Aorta (tissue), 5 donors: Measurements from ENCODE around the gene TBL1X. TPM values are rescaled to one million over a fixed set of nuclear protein-coding genes. Genes with fewer than 3 reads are reported as not detected.

Experiments used
- ATAC-seq: fragments of 200-7000 bp; cut with Tn5 transposase; one replicate; pipeline ENCODE4 v1.9.1; 2022; ENCODE audit warnings: moderate library complexity; ENCODE audit not compliant: low FRiP score
- DNase-seq, 2 donors: peaks; one replicate each; pipeline ENCODE4 v3.0.0-alpha.2; 2020
- H3K27ac ChIP-seq, 2 donors: one replicate each; pipeline ENCODE4 v1.5.1; 2013; ENCODE audit warnings: low read length in 2 of 2, mild to moderate bottlenecking in 2 of 2, moderate library complexity in 2 of 2, control low read depth in 1 of 2, inconsistent platforms in 1 of 2, low read depth in 1 of 2
- H3K27me3 ChIP-seq, 2 donors: one replicate each; pipeline ENCODE4 v1.6.1; 2013; ENCODE audit warnings: control low read depth in 1 of 2, low read length in 1 of 2, mild to moderate bottlenecking in 1 of 2, moderate library complexity in 1 of 2; ENCODE audit not compliant: insufficient read depth in 2 of 2, control insufficient read depth in 1 of 2
- H3K36me3 ChIP-seq, 2 donors: one replicate each; pipeline ENCODE4 v1.6.1; 2013; ENCODE audit warnings: control low read depth in 1 of 2, low read length in 1 of 2, mild to moderate bottlenecking in 1 of 2; ENCODE audit not compliant: insufficient read depth in 2 of 2, control insufficient read depth in 1 of 2
- H3K4me1 ChIP-seq, 2 donors: one replicate each; pipeline ENCODE4 v1.6.1; 2013; ENCODE audit warnings: low read length in 2 of 2, control low read depth in 1 of 2, mild to moderate bottlenecking in 1 of 2, moderate library complexity in 1 of 2; ENCODE audit not compliant: insufficient read depth in 2 of 2, control insufficient read depth in 1 of 2
- H3K4me3 ChIP-seq, 2 donors: one replicate each; pipeline ENCODE4 v1.5.1; 2013; ENCODE audit warnings: low read length in 2 of 2, control low read depth in 1 of 2, mild to moderate bottlenecking in 1 of 2
- H3K9me3 ChIP-seq: one replicate; pipeline ENCODE4 v1.6.1; 2013; ENCODE audit warnings: mild to moderate bottlenecking, low read length; ENCODE audit not compliant: control insufficient read depth
- WGBS, 2 donors: extraction: QIAGEN DNeasy Blood & Tissue Kit; methylation state at CpG; one replicate each; pipeline ENCODE4 v1.1.7; 2013; 5-methylcytosine and 5-hydroxymethylcytosine counted together
- intact Hi-C, 2 donors: fragments of 100-400 bp; cut with DNase I; formaldehyde crosslinking; loops; one replicate each; pipeline versions ENCODE4 v1.14.2 to v1.15.0; 2022
- polyA plus RNA-seq, 2 donors: library from polyadenylated mRNA; stranded (reverse); fragments of 200-250 nt; gene quantifications; one replicate each; pipeline ENCODE4 v1.2.3, GENCODE V29; 2013
- total RNA-seq, 2 donors: library from RNA; stranded (reverse); fragmentation: NEBNext Ultra II Directional; extraction: Animal tissue kit (Norgen Biotek cat#: 25700); gene quantifications; one replicate each; pipeline ENCODE4 v1.2.1, GENCODE V29; 2021
- donor health status: healthy with polysubstance abuse.
- donor health status: Bipolar disorder and iron deficiency.
- donor health status: DM: no; HTN: no; CAD: no.
- donor health status: DM: no; HTN: no; CAD: no.
- donor health status: DM: yes; HTN: yes; CAD: no.

TBL1X gene
- total and polyA plus RNA-seq, 4 donors = 8.9 to 81.2 (median 27.5) TPM

DNA sequence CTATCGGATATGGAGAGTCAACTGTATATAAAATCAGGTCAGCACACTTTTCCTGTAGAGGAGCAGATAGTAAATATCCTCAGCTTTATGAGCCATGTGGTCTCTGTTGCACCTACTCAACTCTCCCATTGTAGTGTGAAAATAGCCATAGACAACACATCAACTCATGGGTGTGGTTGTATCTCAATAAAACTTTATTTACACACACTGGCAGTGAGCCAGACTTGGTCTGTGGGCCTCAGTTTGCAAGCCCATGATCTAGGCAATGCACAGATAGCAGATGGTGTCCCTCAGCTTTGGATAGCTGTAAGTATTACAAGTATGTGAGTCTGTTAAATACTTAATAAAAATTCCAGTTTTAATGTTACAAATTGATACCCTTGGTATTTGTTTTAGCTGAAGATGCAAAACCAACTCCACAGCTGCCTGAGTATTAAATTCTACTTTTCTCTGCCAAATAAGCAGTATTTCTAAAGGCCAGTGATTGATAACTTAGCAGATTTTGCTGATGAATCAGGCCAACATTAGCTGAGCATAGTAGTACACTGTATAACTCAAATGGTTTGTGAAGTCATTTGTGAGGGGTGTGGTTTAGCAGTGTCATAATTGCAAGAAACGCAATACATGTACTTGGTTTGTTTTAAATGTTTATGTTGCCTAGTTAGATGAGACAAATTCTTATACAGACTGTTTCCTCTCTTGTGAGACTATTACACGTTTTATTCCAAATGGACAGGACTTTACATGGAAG lies 213.5 kb downstream of the TBL1X start:
- intact Hi-C loops = loop anchor here (10.0 kb wide), 3 partner anchors 114 to 214 kb away; partner anchors contain the start of gene TBL1X (in 1 of the 2)
- H3K27me3 ChIP-seq = no peaks in the 10 kb centered on the region
- peaks cover 0 to 2% of the 10 kb centered on the region in 2 donors for H3K4me1 ChIP-seq
- ATAC-seq = no peak
- H3K36me3 ChIP-seq = no peaks in the 10 kb centered on the region
- H3K4me3 ChIP-seq = no peak overlapping the region
- H3K9me3 ChIP-seq = no peaks in the 10 kb centered on the region
- DNase-seq = no peak
- 90 to 94% methylated on average over 3 of the region's 3 CpGs for WGBS, 2 donors
- no peak overlapping the region for H3K27ac ChIP-seq

GRCh38 chrX:9681011-9681410 lies 216.2 kb downstream of the TBL1X start:
- Histone ChIP-seq H3K27me3 (no peaks in the 10 kb centered on the region), H3K4me1 (peaks cover 0 to 2% of the 10 kb centered on the region in 2 donors), H3K27ac (no peak overlapping the region), H3K36me3 (peaks cover 0 to 1% of the 10 kb centered on the region in 2 donors), H3K9me3 (no peaks in the 10 kb centered on the region), H3K4me3 (no peak overlapping the region)
- no peak for DNase-seq
- intact Hi-C loops = loop anchor here in 1 of 2 donors (5.0 kb wide), 1 partner anchor 339 kb away; no protein-coding TSS in a partner anchor
- ATAC-seq = no peak
- 79 to 80% methylated on average over 9 of the region's 9 CpGs for WGBS, 2 donors

GRCh38 chrX:9681422-9681821 lies 216.6 kb downstream of the TBL1X start:
- no peak overlapping the region for H3K4me3 ChIP-seq
- intact Hi-C loops = loop anchor here in 1 of 2 donors (5.0 kb wide), 1 partner anchor 339 kb away; no protein-coding TSS in a partner anchor
- 54 to 66% methylated on average over 4 of the region's 4 CpGs for WGBS, 2 donors
- H3K27ac ChIP-seq = no peak overlapping the region
- ATAC-seq = no peak
- no peaks in the 10 kb centered on the region for H3K9me3 ChIP-seq
- DNase-seq = no peak
- H3K27me3 ChIP-seq = no peaks in the 10 kb centered on the region
- peaks cover 0 to 1% of the 10 kb centered on the region in 2 donors for H3K36me3 ChIP-seq
- H3K4me1 ChIP-seq = no peaks in the 10 kb centered on the region

GRCh38 chrX:9682456-9682855 lies 217.6 kb downstream of the TBL1X start:
- Histone ChIP-seq H3K9me3 (no peaks in the 10 kb centered on the region), H3K36me3 (peaks cover 0 to 1% of the 10 kb centered on the region in 2 donors), H3K27ac (no peak overlapping the region), H3K4me3 (no peak overlapping the region), H3K27me3 (no peaks in the 10 kb centered on the region), H3K4me1 (no peaks in the 10 kb centered on the region)
- intact Hi-C loops = loop anchor here in 1 of 2 donors (5.0 kb wide), 1 partner anchor 340 kb away; no protein-coding TSS in a partner anchor
- ATAC-seq (no peak), DNase-seq (no peak)
- WGBS, 2 donors = 39 to 45% methylated on average over 10 of the region's 10 CpGs

DNA sequence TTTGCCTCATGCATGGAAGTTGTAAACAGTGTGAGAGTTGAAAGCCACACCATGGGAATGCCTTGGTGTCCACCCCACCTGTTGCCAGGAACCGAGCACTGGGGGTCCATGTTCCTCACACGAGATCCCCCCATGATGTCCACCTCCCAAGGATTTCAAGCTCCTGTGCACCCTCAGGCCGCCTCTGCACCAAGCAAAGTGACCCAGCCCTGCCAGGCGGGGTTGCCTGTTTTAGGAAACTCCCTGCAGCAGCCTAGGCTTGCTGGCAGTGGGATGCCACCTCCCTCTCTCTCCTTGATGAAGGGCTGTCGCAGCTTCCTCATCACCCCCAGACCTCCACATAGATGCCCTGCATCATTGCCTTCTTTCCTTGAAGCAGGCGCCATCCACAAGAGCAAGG lies 218.0 kb downstream of the TBL1X start:
- Histone ChIP-seq H3K4me3 (no peak overlapping the region), H3K9me3 (no peaks in the 10 kb centered on the region), H3K27me3 (no peaks in the 10 kb centered on the region), H3K4me1 (no peaks in the 10 kb centered on the region), H3K36me3 (peaks cover 0 to 1% of the 10 kb centered on the region in 2 donors), H3K27ac (no peak overlapping the region)
- DNase-seq = no peak
- 84 to 87% methylated on average over 6 of the region's 6 CpGs for WGBS, 2 donors
- intact Hi-C loops = loop anchor here in 1 of 2 donors (5.0 kb wide), 1 partner anchor 341 kb away; no protein-coding TSS in a partner anchor
- no peak for ATAC-seq

DNA sequence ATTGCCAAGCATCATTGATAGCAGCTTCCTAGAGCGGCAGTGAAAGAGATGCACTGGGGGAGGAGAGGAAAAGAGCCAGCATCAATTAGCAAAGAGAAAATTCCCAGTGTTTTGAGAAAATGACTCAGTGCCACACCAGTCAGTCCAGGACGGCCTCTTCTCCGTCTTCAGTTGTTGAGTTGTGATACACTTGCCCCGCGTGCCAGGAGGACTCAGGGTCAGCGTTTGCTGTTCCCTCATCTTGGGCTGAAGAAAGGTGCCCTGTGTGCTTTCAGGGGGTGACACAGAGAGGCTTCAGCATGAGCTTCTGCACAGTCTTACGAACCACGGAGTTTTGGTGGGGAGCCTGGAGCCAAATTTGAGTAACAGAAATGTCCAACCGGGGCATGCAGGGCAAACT lies 218.5 kb downstream of the TBL1X start:
- no peak for DNase-seq
- intact Hi-C loops = loop anchor here in 1 of 2 donors (5.0 kb wide), 1 partner anchor 341 kb away; no protein-coding TSS in a partner anchor
- H3K4me3 ChIP-seq = no peak overlapping the region

GRCh38 chrX:9687899-9688298 lies 223.0 kb downstream of the TBL1X start:
- no peak overlapping the region for H3K4me3 ChIP-seq
- DNase-seq = no peak
- no peaks in the 10 kb centered on the region for H3K4me1 ChIP-seq
- no peak for ATAC-seq
- H3K27me3 ChIP-seq = no peaks in the 10 kb centered on the region
- H3K27ac ChIP-seq = no peak overlapping the region
- WGBS, 2 donors = 92 to 95% methylated on average over 24 to 27 of the region's 27 CpGs
- peaks cover 0 to 4% of the 10 kb centered on the region in 2 donors for H3K36me3 ChIP-seq
- intact Hi-C loops = no loop called here
- H3K9me3 ChIP-seq = no peaks in the 10 kb centered on the region

More for the DNA sequence above, 218.5 kb downstream of the TBL1X start:
- Histone ChIP-seq H3K9me3 (no peaks in the 10 kb centered on the region), H3K27ac (no peak overlapping the region), H3K36me3 (peaks cover 0 to 1% of the 10 kb centered on the region in 2 donors), H3K27me3 (no peaks in the 10 kb centered on the region), H3K4me1 (no peaks in the 10 kb centered on the region)
- WGBS, 2 donors = 82 to 88% methylated on average over 9 of the region's 9 CpGs
- ATAC-seq = no peak

DNA sequence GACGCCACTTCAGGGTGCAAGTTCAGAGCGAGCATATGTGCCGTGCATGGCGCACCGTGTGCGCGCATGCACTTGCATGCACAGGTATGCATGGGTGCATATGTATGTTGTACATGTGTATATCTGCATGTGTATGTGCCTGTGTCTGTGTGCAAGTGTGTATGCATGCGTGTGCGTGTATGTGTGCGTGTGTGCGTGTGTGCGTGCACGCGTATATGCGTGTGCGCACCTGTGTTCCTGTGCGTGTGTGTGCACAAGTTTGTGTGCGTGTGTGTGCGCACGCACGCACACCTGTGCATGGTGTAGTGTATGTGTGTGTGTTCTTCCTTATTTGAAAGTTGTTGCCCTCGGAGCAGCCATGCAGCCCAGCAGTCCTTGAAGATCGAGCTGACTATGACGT lies 224.0 kb downstream of the TBL1X start:
- Histone ChIP-seq H3K27me3 (no peaks in the 10 kb centered on the region), H3K4me1 (no peaks in the 10 kb centered on the region), H3K36me3 (peaks cover 0 to 8% of the 10 kb centered on the region in 2 donors), H3K27ac (no peak overlapping the region), H3K4me3 (no peak overlapping the region), H3K9me3 (no peaks in the 10 kb centered on the region)
- intact Hi-C loops = no loop called here
- ATAC-seq (no peak), DNase-seq (no peak)
- whole genome bisulfite sequencing, 2 donors = 94 to 96% methylated on average over 24 of the region's 24 CpGs

DNA sequence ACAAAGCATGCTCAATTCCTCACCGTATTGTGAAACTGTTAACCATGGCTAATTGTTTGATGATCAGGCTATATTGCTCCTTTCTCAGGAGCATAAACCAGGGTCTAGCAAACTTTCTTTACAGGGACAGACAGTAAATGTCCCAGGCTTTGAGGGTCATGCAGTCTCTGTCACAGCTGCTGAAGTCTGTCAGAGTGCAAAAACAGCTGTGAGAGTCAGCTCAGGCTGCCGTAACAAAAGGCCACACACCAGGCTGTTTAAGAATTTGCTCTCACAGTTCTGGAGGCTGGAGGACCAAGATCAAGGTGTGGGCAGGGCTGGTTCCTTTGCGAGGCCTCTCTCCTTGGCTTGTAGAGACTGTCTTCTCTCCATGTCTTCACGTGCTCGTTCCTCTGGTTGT lies 225.2 kb downstream of the TBL1X start:
- Histone ChIP-seq H3K9me3 (no peaks in the 10 kb centered on the region), H3K4me1 (no peaks in the 10 kb centered on the region), H3K27me3 (no peaks in the 10 kb centered on the region), H3K4me3 (no peak overlapping the region), H3K27ac (no peak overlapping the region), H3K36me3 (peaks cover 0 to 6% of the 10 kb centered on the region in 2 donors)
- ATAC-seq (no peak), DNase-seq (no peak)
- intact Hi-C loops = no loop called here
- WGBS, 2 donors = 95 to 96% methylated on average over 5 of the region's 5 CpGs
